GM23338 (cell line): ENCODE measurements around the gene SLC17A8. TPM values are rescaled to one million over a fixed set of nuclear protein-coding genes. Genes with fewer than 3 reads are reported as not detected.

ENCODE experiments used
- ATAC-seq: fragments of 200-7000 bp; cut with Tn5 transposase; 3 replicates; pipeline ENCODE4 v1.9.1; 2020
- DNase-seq: peaks from one replicate; pipeline ENCODE4 v3.0.0-alpha.2; 2015; ENCODE audit warnings: low spot score
- H2AFZ ChIP-seq: fragments of 200-600 bp; sonication (generic); 2 replicates; pipeline ENCODE4 v1.8.0; 2016; ENCODE audit warnings: antibody characterized with exemption, mild to moderate bottlenecking, moderate library complexity
- H3F3A ChIP-seq: fragments of 200-600 bp; sonication (generic); replicated peaks from 2 replicates; pipeline ENCODE4 v1.8.0; 2017; ENCODE audit warnings: antibody characterized with exemption, mixed run types, low read depth
- H3K27ac ChIP-seq: fragments of 200-600 bp; sonication (generic); 2 replicates; pipeline ENCODE4 v1.6.1; 2016; ENCODE audit warnings: low read depth
- H3K27me3 ChIP-seq: fragments of 200-600 bp; sonication (generic); 2 replicates; pipeline ENCODE4 v1.8.0; 2016; ENCODE audit warnings: mild to moderate bottlenecking, mixed run types, moderate library complexity; ENCODE audit not compliant: insufficient read depth
- H3K36me3 ChIP-seq: fragments of 200-600 bp; sonication (generic); 2 replicates; pipeline ENCODE4 v1.8.0; 2016; ENCODE audit warnings: mild to moderate bottlenecking; ENCODE audit not compliant: insufficient read depth
- H3K4me1 ChIP-seq: fragments of 200-600 bp; sonication (generic); 2 replicates; pipeline ENCODE4 v1.8.0; 2016; ENCODE audit warnings: mild to moderate bottlenecking, moderate library complexity; ENCODE audit not compliant: insufficient read depth
- H3K4me2 ChIP-seq: fragments of 200-600 bp; sonication (generic); 2 replicates; pipeline ENCODE4 v1.7.1; 2017; ENCODE audit warnings: mixed run types
- H3K4me3 ChIP-seq: fragments of 200-600 bp; sonication (generic); 2 replicates; pipeline ENCODE4 v1.6.1; 2016; ENCODE audit warnings: mixed run types
- H3K79me2 ChIP-seq: fragments of 200-600 bp; sonication (generic); replicated peaks from 2 replicates; pipeline ENCODE4 v1.8.0; 2017; ENCODE audit warnings: mild to moderate bottlenecking; ENCODE audit not compliant: insufficient read depth
- H3K9me2 ChIP-seq: fragments of 200-600 bp; sonication (generic); 2 replicates; pipeline ENCODE4 v1.8.0; 2017; ENCODE audit not compliant: insufficient read depth
- H4K20me1 ChIP-seq: fragments of 200-600 bp; sonication (generic); replicated peaks from 2 replicates; pipeline ENCODE4 v1.8.0; 2017; ENCODE audit warnings: mild to moderate bottlenecking; ENCODE audit not compliant: insufficient read depth
- H3K27ac Mint-ChIP-seq: 2 replicates; pipeline ENCODE4 v1.8.0; 2020; ENCODE audit warnings: inconsistent platforms, mild to moderate bottlenecking, moderate library complexity, mixed read lengths
- H3K27me3 Mint-ChIP-seq: 3 replicates; pipeline ENCODE4 v1.8.0; 2022; ENCODE audit warnings: low read depth, mild to moderate bottlenecking, moderate library complexity, mixed read lengths, inconsistent platforms; ENCODE audit not compliant: insufficient read depth, poor library complexity
- H3K36me3 Mint-ChIP-seq: 3 replicates; pipeline ENCODE4 v1.8.0; 2021; ENCODE audit warnings: low read depth, mild to moderate bottlenecking, inconsistent platforms, moderate library complexity, mixed read lengths
- H3K4me1 Mint-ChIP-seq: 3 replicates; pipeline ENCODE4 v1.8.0; 2020; ENCODE audit warnings: mild to moderate bottlenecking, inconsistent platforms, mixed read lengths
- H3K4me3 Mint-ChIP-seq: 3 replicates; pipeline ENCODE4 v1.8.0; 2021; ENCODE audit warnings: moderate library complexity, mild to moderate bottlenecking, inconsistent platforms, mixed read lengths
- H3K9me3 Mint-ChIP-seq: 3 replicates; pipeline ENCODE4 v1.8.0; 2020; ENCODE audit warnings: moderate library complexity, mild to moderate bottlenecking, inconsistent platforms, mixed read lengths
- EZH2phosphoT487 ChIP-seq: fragments of 200-600 bp; sonication (generic); IDR thresholded peaks from one replicate; pipeline ENCODE4 v1.8.1; 2018; ENCODE audit warnings: antibody characterized with exemption; ENCODE audit not compliant: unreplicated experiment
- JUNB ChIP-seq: IDR thresholded peaks from one replicate; pipeline ENCODE4 v1.6.1; 2016; ENCODE audit warnings: antibody characterized with exemption; ENCODE audit not compliant: unreplicated experiment
- POLR2AphosphoS5 ChIP-seq: IDR thresholded peaks from 2 replicates; pipeline ENCODE4 v1.6.1; 2016; ENCODE audit warnings: antibody characterized with exemption, low read depth
- STAT1 ChIP-seq: IDR thresholded peaks from one replicate; pipeline ENCODE4 v1.6.1; 2016; ENCODE audit warnings: antibody characterized with exemption; ENCODE audit not compliant: unreplicated experiment
- ZNF331 ChIP-seq: fragments of 250-450 bp; sonication (Bioruptor Pico); IDR thresholded peaks from 2 replicates; pipeline ENCODE4 v1.5.0; 2020; ENCODE audit warnings: low read depth, mild to moderate bottlenecking, moderate library complexity
- polyA plus RNA-seq: library from polyadenylated mRNA; unstranded; fragments of >200 nt; fragmentation: Nextera tagmentation; extraction: Ambion mirVana; gene quantifications from 2 replicates; pipeline ENCODE4 v1.2.1, GENCODE V29; 2016
- total RNA-seq: library from RNA; depleted of rRNA; stranded (reverse); fragments of >200 nt; shearing (Covaris generic); gene quantifications from 2 replicates; pipeline ENCODE4 v1.2.3, GENCODE V29; 2014
- TF ChIP-seq, protein P1 (sequence below): IDR thresholded peaks from one replicate; pipeline ENCODE4 v1.6.1; 2018; ENCODE audit warnings: antibody characterized with exemption; ENCODE audit not compliant: unreplicated experiment
- TF ChIP-seq, protein P2 (sequence below): fragments of 250-450 bp; sonication (Bioruptor Pico); IDR thresholded peaks from 2 replicates; pipeline ENCODE4 v1.5.0; 2020; ENCODE audit warnings: mild to moderate bottlenecking, moderate library complexity

Gene SLC17A8
- total and polyA plus RNA-seq, 2 experiments from 2014 or later, result 0.05 to 0.24 TPM

DNA sequence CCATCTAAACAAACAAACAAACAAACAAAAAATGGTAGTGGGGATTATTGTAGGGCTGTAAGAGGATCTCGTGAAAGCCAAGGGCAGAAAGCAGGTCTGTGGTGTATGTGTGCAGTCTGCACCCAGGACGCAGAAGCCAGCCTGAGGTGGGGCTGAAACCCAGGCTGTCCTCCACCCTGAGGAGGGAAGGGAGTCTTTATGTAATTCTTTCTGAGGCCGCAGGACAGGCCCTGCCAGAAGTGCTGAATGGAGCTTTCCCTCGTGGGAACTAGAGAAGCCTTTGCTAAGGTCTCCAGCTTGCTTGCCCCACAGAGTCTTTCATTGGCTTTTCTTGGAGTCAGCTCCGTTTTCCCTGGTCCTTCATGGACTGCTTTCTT lies 27.7 kb downstream of the SLC17A8 start (continued):
- TF ChIP-seq, protein P1, sequence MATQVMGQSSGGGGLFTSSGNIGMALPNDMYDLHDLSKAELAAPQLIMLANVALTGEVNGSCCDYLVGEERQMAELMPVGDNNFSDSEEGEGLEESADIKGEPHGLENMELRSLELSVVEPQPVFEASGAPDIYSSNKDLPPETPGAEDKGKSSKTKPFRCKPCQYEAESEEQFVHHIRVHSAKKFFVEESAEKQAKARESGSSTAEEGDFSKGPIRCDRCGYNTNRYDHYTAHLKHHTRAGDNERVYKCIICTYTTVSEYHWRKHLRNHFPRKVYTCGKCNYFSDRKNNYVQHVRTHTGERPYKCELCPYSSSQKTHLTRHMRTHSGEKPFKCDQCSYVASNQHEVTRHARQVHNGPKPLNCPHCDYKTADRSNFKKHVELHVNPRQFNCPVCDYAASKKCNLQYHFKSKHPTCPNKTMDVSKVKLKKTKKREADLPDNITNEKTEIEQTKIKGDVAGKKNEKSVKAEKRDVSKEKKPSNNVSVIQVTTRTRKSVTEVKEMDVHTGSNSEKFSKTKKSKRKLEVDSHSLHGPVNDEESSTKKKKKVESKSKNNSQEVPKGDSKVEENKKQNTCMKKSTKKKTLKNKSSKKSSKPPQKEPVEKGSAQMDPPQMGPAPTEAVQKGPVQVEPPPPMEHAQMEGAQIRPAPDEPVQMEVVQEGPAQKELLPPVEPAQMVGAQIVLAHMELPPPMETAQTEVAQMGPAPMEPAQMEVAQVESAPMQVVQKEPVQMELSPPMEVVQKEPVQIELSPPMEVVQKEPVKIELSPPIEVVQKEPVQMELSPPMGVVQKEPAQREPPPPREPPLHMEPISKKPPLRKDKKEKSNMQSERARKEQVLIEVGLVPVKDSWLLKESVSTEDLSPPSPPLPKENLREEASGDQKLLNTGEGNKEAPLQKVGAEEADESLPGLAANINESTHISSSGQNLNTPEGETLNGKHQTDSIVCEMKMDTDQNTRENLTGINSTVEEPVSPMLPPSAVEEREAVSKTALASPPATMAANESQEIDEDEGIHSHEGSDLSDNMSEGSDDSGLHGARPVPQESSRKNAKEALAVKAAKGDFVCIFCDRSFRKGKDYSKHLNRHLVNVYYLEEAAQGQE, result no peak
- TF ChIP-seq JUNB, result no peak
- no peak for TF ChIP-seq ZNF331
- no peak for TF ChIP-seq POLR2AphosphoS5

DNA sequence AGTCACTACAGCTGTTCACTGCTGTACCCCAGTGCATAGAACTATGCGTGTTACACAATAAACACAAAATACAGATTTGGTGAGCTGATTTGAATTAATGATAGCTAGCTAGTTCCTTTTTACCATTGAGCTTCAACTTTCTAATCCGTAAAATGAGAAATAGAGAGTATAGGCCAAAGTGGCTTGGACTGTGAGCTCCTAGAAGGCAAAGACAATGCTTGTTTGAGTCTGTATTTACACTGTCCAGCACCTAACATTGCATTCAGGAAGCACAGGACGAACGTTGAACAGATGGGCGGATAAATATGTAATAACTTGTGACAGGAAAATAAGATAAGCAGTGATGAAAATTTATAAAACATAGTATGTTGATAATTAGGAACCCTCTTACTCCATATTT lies 31.5 kb downstream of the SLC17A8 start:
- Histone ChIP-seq H3K4me2 (no peak overlapping the region), H3F3A (no peaks in the 10 kb centered on the region), H2AFZ (no peak overlapping the region), H3K27me3 (no peaks in the 10 kb centered on the region), H3K36me3 (no peaks in the 10 kb centered on the region), H3K79me2 (no peaks in the 10 kb centered on the region), H4K20me1 (no peaks in the 10 kb centered on the region), H3K9me2 (no peaks in the 10 kb centered on the region; the same call in 1 of the 2 replicates), H3K27ac (no peak overlapping the region), H3K4me3 (no peak overlapping the region), H3K4me1 (no peaks in the 10 kb centered on the region)
- Mint-ChIP-seq H3K4me1 (no peaks in the 10 kb centered on the region), H3K27me3 (peaks cover 2% of the 10 kb centered on the region), H3K4me3 (no peak overlapping the region), H3K9me3 (no peaks in the 10 kb centered on the region), H3K36me3 (no peaks in the 10 kb centered on the region), H3K27ac (no peak overlapping the region)
- no peak for ATAC-seq
- DNase-seq, result no peak
- TF ChIP-seq STAT1 (no peak), EZH2phosphoT487 (no peak), ZNF331 (no peak), JUNB (no peak)
- TF ChIP-seq, protein P2, sequence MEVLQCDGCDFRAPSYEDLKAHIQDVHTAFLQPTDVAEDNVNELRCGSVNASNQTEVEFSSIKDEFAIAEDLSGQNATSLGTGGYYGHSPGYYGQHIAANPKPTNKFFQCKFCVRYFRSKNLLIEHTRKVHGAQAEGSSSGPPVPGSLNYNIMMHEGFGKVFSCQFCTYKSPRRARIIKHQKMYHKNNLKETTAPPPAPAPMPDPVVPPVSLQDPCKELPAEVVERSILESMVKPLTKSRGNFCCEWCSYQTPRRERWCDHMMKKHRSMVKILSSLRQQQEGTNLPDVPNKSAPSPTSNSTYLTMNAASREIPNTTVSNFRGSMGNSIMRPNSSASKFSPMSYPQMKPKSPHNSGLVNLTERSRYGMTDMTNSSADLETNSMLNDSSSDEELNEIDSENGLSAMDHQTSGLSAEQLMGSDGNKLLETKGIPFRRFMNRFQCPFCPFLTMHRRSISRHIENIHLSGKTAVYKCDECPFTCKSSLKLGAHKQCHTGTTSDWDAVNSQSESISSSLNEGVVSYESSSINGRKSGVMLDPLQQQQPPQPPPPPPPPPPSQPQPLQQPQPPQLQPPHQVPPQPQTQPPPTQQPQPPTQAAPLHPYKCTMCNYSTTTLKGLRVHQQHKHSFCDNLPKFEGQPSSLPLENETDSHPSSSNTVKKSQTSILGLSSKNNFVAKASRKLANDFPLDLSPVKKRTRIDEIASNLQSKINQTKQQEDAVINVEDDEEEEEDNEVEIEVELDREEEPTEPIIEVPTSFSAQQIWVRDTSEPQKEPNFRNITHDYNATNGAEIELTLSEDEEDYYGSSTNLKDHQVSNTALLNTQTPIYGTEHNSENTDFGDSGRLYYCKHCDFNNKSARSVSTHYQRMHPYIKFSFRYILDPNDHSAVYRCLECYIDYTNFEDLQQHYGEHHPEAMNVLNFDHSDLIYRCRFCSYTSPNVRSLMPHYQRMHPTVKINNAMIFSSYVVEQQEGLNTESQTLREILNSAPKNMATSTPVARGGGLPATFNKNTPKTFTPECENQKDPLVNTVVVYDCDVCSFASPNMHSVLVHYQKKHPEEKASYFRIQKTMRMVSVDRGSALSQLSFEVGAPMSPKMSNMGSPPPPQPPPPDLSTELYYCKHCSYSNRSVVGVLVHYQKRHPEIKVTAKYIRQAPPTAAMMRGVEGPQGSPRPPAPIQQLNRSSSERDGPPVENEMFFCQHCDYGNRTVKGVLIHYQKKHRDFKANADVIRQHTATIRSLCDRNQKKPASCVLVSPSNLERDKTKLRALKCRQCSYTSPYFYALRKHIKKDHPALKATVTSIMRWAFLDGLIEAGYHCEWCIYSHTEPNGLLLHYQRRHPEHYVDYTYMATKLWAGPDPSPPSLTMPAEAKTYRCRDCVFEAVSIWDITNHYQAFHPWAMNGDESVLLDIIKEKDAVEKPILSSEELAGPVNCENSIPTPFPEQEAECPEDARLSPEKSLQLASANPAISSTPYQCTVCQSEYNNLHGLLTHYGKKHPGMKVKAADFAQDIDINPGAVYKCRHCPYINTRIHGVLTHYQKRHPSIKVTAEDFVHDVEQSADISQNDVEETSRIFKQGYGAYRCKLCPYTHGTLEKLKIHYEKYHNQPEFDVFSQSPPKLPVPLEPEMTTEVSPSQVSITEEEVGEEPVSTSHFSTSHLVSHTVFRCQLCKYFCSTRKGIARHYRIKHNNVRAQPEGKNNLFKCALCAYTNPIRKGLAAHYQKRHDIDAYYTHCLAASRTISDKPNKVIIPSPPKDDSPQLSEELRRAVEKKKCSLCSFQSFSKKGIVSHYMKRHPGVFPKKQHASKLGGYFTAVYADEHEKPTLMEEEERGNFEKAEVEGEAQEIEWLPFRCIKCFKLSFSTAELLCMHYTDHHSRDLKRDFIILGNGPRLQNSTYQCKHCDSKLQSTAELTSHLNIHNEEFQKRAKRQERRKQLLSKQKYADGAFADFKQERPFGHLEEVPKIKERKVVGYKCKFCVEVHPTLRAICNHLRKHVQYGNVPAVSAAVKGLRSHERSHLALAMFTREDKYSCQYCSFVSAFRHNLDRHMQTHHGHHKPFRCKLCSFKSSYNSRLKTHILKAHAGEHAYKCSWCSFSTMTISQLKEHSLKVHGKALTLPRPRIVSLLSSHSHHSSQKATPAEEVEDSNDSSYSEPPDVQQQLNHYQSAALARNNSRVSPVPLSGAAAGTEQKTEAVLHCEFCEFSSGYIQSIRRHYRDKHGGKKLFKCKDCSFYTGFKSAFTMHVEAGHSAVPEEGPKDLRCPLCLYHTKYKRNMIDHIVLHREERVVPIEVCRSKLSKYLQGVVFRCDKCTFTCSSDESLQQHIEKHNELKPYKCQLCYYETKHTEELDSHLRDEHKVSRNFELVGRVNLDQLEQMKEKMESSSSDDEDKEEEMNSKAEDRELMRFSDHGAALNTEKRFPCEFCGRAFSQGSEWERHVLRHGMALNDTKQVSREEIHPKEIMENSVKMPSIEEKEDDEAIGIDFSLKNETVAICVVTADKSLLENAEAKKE, result no peak
